Caco-2 (cell line): ENCODE results near the gene ARAP1. TPM values are rescaled to one million over a fixed set of nuclear protein-coding genes. Genes with fewer than 3 reads are reported as not detected.
A peak's percentile ranks its signal among the peaks of the same experiment; 100 is the strongest.

Source experiments
- BruUV-seq: library from RNA; stranded (reverse); fragments of 400-500 nt; replicated peaks from 2 replicates; lab custom pipeline; 2021; lab: Mats Ljungman, UMichigan
- CTCF ChIA-PET: fragments of 300-600 bp; sonication (Branson Sonifier 250); formaldehyde crosslinking; loops from one replicate; lab custom pipeline; 2022; ENCODE audit warnings: antibody characterized with exemption; lab: Charles Lee
- POLR2A ChIA-PET: fragments of 300-600 bp; sonication (Branson Sonifier 250); formaldehyde crosslinking; loops from one replicate; lab custom pipeline; 2022; ENCODE audit warnings: antibody characterized with exemption; lab: Charles Lee
- DNase-seq, 2 experiments: peaks; one replicate each; pipeline versions ENCODE4 v3.0.0 to v3.0.0-alpha.2; 2020 to 2022
- H3K27me3 ChIP-seq: replicated peaks from 2 replicates; pipeline ENCODE4 v1.6.0; 2011; ENCODE audit warnings: low read length; ENCODE audit not compliant: control insufficient read depth, insufficient read depth
- H3K36me3 ChIP-seq: 2 replicates; pipeline ENCODE4 v1.5.1; 2011; ENCODE audit warnings: low read length; ENCODE audit not compliant: control insufficient read depth, insufficient read depth
- H3K4me1 ChIP-seq: fragments of 250-450 bp; sonication (Bioruptor Pico); 2 replicates; pipeline ENCODE4 v1.5.1; 2020; ENCODE audit warnings: mild to moderate bottlenecking
- H3K4me3 ChIP-seq: 2 replicates; pipeline ENCODE4 v1.5.1; 2011; ENCODE audit warnings: low read depth, mild to moderate bottlenecking, control low read depth, low read length
- H3K9me3 ChIP-seq: fragments of 250-450 bp; sonication (Bioruptor Pico); 2 replicates; pipeline ENCODE4 v1.5.1; 2020; ENCODE audit warnings: mild to moderate bottlenecking, moderate library complexity
- H3K27ac Mint-ChIP-seq: one replicate; pipeline ENCODE4 v1.8.0; 2022; ENCODE audit warnings: mixed read lengths; ENCODE audit not compliant: unreplicated experiment
- H3K27me3 Mint-ChIP-seq: one replicate; pipeline ENCODE4 v1.8.0; 2022; ENCODE audit warnings: mixed read lengths; ENCODE audit not compliant: insufficient read depth, unreplicated experiment
- H3K36me3 Mint-ChIP-seq: one replicate; pipeline ENCODE4 v1.8.0; 2022; ENCODE audit warnings: mild to moderate bottlenecking, mixed read lengths; ENCODE audit not compliant: insufficient read depth, unreplicated experiment
- H3K4me1 Mint-ChIP-seq: one replicate; pipeline ENCODE4 v1.8.0; 2022; ENCODE audit warnings: low read depth, mixed read lengths; ENCODE audit not compliant: unreplicated experiment
- H3K4me3 Mint-ChIP-seq: one replicate; pipeline ENCODE4 v1.8.0; 2022; ENCODE audit warnings: mild to moderate bottlenecking, moderate library complexity, mixed read lengths; ENCODE audit not compliant: unreplicated experiment
- H3K9me3 Mint-ChIP-seq: one replicate; pipeline ENCODE4 v1.8.0; 2022; ENCODE audit warnings: mixed read lengths; ENCODE audit not compliant: unreplicated experiment
- intact Hi-C: fragments of 100-400 bp; cut with micrococcal nuclease; formaldehyde crosslinking; loops from one replicate; pipeline ENCODE4 v1.10.0; 2022; ENCODE audit not compliant: unreplicated experiment
- total RNA-seq: library from RNA; stranded (reverse); gene quantifications from 2 replicates; pipeline ENCODE4 v1.2.3, GENCODE V29; 2022
- TF ChIP-seq, protein P1 (sequence below), 2 experiments: fragments of 200-600 bp in 1 of 2; IDR thresholded peaks; 1 replicate in 1 of 2; 2 replicates in 1 of 2; pipeline versions ENCODE4 v1.5.1 to v1.8.0; 2011 to 2022; ENCODE audit warnings: antibody characterized with exemption in 1 of 2, control low read depth in 1 of 2, inconsistent platforms in 1 of 2, low read depth in 1 of 2, low read length in 1 of 2, mild to moderate bottlenecking in 1 of 2, moderate library complexity in 1 of 2; ENCODE audit not compliant: insufficient read depth in 1 of 2, severe bottlenecking in 1 of 2, unreplicated experiment in 1 of 2

Gene ARAP1
- total RNA-seq, 1 experiment from 2014 or later = 87.1 TPM

DNA sequence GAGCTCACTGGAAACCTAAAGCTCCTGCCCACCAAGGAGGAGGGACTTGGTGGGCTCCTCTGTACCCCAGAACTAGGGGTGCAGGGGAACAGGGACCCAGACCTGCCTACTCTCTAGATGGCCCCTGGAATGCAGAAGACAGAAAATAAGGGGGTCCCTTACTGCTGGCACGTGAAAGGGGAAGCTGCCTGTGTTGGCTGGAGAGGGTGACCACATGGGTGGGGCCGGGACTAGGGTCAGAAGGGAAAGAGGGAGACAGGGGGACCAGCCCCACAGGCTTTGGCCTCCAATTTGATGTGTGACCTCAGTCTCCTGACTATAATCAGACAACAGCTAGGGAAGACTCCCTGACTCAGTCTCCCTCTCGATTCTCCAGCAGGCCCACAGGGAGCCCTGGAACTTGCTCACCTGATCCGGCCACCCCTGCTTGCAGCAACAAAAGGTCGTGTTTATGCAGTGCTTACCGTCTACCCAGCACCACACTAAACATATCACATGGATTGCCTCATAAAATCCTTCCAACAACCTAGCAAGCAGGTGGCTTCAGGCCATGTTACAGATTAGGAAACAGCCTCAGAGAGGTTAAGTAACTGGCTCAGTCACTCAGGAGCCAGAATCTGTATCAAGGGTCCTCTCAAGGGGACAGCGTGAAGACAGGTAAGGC lies 10.2 kb downstream of the ARAP1 start:
- intact Hi-C loops = no loop called here
- Mint-ChIP-seq H3K4me1 (peaks cover 48% of the 10 kb centered on the region), H3K36me3 (peaks cover 17% of the 10 kb centered on the region), H3K27ac (peak overlapping the region; percentile 91), H3K9me3 (no peaks in the 10 kb centered on the region), H3K27me3 (no peaks in the 10 kb centered on the region), H3K4me3 (peak overlapping the region; percentile 54)
- TF ChIP-seq, protein P1, sequence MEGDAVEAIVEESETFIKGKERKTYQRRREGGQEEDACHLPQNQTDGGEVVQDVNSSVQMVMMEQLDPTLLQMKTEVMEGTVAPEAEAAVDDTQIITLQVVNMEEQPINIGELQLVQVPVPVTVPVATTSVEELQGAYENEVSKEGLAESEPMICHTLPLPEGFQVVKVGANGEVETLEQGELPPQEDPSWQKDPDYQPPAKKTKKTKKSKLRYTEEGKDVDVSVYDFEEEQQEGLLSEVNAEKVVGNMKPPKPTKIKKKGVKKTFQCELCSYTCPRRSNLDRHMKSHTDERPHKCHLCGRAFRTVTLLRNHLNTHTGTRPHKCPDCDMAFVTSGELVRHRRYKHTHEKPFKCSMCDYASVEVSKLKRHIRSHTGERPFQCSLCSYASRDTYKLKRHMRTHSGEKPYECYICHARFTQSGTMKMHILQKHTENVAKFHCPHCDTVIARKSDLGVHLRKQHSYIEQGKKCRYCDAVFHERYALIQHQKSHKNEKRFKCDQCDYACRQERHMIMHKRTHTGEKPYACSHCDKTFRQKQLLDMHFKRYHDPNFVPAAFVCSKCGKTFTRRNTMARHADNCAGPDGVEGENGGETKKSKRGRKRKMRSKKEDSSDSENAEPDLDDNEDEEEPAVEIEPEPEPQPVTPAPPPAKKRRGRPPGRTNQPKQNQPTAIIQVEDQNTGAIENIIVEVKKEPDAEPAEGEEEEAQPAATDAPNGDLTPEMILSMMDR (IDR thresholded peaks at IDR 0.05; ENCODE audit: insufficient read depth in 1 of 2, low read depth in 1 of 2, low read length in 1 of 2, severe bottlenecking in 1 of 2, unreplicated experiment in 1 of 2) = no peak
- ChIA-PET CTCF (interaction anchor here (2.4 to 3.4 kb wide), 2 partner anchors 16 to 52 kb away, joined by 11 to 20 read pairs; partner anchors contain the start of gene STARD10), POLR2A (interaction anchor here (1.0 kb wide), 1 partner anchor 44 kb away, joined by 4 read pairs; no protein-coding TSS in a partner anchor)
- H3K4me3 ChIP-seq = no peak overlapping the region
- DNase-seq = peak; percentile 56 to 57
- H3K27me3 ChIP-seq = no peaks in the 10 kb centered on the region
- H3K9me3 ChIP-seq = no peaks in the 10 kb centered on the region
- no TSS peak for BruUV-seq
- H3K36me3 ChIP-seq = peaks cover 2% of the 10 kb centered on the region; the same call in 1 of the 2 replicates
- peaks cover 27% of the 10 kb centered on the region for H3K4me1 ChIP-seq

DNA sequence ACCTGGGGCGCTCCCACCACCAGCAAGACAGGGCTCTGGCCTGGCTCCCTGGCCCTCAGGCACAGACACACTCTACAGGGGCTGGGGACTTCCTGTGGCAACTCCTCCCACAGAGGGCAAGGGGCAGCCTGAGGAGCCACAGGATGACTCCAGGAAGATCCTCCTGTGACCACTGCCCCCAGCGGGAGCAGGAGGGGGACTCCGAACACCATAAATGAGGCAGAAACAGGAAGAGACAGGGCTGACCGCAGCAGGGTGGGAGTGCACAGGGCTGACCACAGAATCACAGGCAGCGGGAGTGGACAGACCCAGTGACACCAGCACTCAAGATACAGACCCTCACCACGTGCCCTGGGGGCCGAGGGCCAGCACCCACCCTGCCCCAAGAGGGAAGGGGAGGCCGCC lies 10.8 kb downstream of the ARAP1 start:
- TF ChIP-seq, protein P1 (IDR thresholded peaks at IDR 0.05; ENCODE audit: insufficient read depth in 1 of 2, low read depth in 1 of 2, low read length in 1 of 2, severe bottlenecking in 1 of 2, unreplicated experiment in 1 of 2) = peak in 1 of 2 experiments; percentile 28
- DNase-seq = peak; percentile 71 to 88
- H3K36me3 ChIP-seq = peaks cover 2% of the 10 kb centered on the region; the same call in 1 of the 2 replicates
- H3K4me1 ChIP-seq = peaks cover 33% of the 10 kb centered on the region
- Mint-ChIP-seq H3K27me3 (no peaks in the 10 kb centered on the region), H3K27ac (peak overlapping the region; percentile 91), H3K36me3 (peaks cover 22% of the 10 kb centered on the region), H3K4me1 (peaks cover 53% of the 10 kb centered on the region), H3K9me3 (no peaks in the 10 kb centered on the region), H3K4me3 (peak overlapping the region; percentile 54)
- ChIA-PET CTCF (interaction anchor here (0.6 to 3.4 kb wide), 6 partner anchors 11 to 71 kb away, joined by 3 to 20 read pairs (median 4); partner anchors contain the start of gene STARD10), POLR2A (interaction anchor here (1.0 kb wide), 1 partner anchor 40 kb away, joined by 4 read pairs; no protein-coding TSS in a partner anchor)
- no peaks in the 10 kb centered on the region for H3K27me3 ChIP-seq
- H3K9me3 ChIP-seq = no peaks in the 10 kb centered on the region
- intact Hi-C loops = no loop called here
- H3K4me3 ChIP-seq = no peak overlapping the region
- no TSS peak for BruUV-seq

DNA sequence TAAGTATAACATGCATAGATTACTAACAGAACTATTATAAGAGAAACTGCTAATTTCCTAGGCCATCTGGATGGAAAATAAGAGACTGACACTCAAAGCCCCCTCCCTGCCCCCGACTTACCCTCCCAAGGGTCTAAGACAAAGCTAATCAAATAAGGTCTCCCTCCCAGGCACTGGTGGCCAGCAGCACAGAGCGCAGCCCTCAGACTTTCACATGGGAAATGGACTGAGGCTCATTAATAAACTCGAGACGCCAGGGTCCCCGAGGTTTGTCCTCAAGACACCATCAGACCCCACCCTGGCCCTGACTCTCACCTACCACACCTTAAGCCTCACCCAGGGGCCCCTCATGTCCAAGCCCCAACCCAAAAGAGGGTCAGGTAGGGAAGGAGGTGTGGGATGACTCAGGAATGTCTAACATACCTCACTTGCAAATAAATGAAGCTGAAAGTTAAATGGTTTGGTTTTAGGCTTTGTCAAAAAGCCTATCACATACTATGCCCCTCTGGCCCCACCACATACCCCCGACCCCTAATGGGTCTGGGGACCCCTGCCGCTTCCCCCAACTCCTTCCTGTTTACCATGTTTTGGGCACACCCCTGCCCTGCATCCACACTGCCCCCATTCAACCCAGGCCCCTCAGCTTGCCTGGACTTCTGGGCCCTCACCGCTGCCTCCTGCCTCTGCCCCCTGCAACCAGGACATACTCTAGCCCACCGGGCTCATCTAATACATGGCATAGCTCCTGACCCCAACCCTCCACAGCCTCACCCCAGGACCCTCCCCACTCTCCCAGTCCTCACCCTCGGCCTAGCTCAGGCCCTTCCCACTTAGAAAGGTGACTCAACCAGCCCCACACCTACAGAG lies 11.4 kb downstream of the ARAP1 start:
- Mint-ChIP-seq H3K9me3 (no peaks in the 10 kb centered on the region), H3K4me3 (peak overlapping the region; percentile 54), H3K4me1 (peaks cover 56% of the 10 kb centered on the region), H3K27me3 (no peaks in the 10 kb centered on the region), H3K27ac (peak overlapping the region; percentile 91), H3K36me3 (peaks cover 22% of the 10 kb centered on the region)
- peak in 1 of 2 experiments; percentile 38 for DNase-seq
- Histone ChIP-seq H3K27me3 (no peaks in the 10 kb centered on the region), H3K9me3 (no peaks in the 10 kb centered on the region), H3K4me1 (peaks cover 35% of the 10 kb centered on the region), H3K4me3 (no peak overlapping the region), H3K36me3 (0 out of 2 replicates have a peak, but pooled peaks cover 1% of the 10 kb centered on the region)
- ChIA-PET POLR2A (interaction anchor here (0.6 to 1.0 kb wide), 2 partner anchors 19 to 41 kb away, joined by 3 to 4 read pairs; no protein-coding TSS in a partner anchor), CTCF (interaction anchor here (0.6 to 3.4 kb wide), 7 partner anchors 11 to 72 kb away, joined by 3 to 20 read pairs (median 4); partner anchors contain the start of gene STARD10)
- BruUV-seq = no TSS peak
- TF ChIP-seq, protein P1 (IDR thresholded peaks at IDR 0.05; ENCODE audit: insufficient read depth in 1 of 2, low read depth in 1 of 2, low read length in 1 of 2, severe bottlenecking in 1 of 2, unreplicated experiment in 1 of 2) = no peak
- intact Hi-C loops = no loop called here
